Cerebellar cortex (tissue), 1 donor: ENCODE data around the gene PSMD7.
A peak's percentile ranks its signal among the peaks of the same experiment; 100 is the strongest.
"Not testable (repeated sequence)": the region's sequence is repeated elsewhere in the genome, so short reads cannot be mapped to it uniquely, and the experiment has no call there.

ENCODE experiments used
- DNase-seq: peaks from one replicate; pipeline ENCODE4 v3.0.0-alpha.2; 2015; ENCODE audit warnings: low spot score

The PSMD7 gene

DNA sequence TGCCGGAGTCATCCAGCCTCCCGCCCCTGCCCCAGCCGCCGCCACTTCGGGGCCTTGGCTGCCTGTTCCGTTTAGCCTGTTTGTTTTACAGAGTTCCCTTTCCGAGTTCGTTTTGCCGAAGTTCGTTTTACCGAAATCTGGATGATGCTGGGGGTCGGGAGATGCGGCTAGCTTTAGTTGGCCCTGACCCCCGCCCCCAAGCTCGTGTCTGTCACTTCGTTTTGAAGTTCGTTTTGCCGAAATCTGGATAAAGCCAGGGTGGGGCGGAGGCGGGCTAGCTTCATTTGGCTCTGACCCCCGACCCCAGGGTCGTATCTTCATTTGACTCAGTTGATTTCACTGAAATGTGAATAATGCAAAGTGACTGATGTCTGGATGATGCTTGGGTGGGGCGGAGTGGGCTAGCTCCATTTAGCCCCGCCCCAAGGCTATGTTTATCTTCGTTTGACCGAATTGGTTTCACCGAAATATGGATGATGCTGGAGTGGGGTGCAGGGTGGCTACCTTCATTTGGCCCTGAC lies 591 bp downstream of the PSMD7 start:
- no peak for DNase-seq

DNA sequence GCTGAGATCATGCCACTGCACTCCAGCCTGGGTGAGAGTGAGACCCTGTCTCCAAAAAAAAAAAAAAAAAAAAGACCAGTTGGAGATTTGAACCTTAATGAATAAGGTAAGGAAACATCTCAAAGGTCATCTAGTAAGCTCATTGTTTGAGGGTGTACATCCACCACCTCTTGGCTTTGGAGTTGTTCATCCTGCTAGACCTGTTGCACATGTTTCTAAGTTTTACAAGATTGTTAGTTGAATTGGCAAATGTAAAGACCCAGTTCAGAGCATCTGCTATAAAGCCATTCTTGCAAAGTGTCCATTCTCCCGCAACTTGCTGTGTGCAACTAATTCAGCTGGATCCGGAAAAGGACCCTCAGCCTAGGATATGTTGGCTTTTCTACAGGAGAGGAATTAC lies 1.5 kb downstream of the PSMD7 start:
- no peak for DNase-seq

DNA sequence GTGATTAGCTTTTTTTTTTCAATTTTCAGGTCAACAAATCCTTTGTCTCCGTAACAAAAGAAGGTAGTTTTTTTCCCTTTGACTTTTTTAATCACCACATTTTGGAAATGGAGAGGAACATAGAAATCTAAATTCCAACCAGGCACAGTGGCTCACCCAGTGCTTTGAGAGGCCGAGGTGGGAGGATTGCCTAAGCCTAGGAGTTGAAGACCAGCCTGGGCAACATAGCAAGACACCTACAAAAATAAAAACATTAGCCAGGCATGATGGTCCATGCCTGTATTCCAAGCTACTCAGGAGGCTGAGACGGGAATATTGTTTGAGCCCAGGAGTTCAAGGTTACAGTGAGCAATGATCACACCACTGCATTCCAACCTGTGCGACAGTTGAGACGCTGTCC lies 5.7 kb downstream of the PSMD7 start:
- DNase-seq: no peak

DNA sequence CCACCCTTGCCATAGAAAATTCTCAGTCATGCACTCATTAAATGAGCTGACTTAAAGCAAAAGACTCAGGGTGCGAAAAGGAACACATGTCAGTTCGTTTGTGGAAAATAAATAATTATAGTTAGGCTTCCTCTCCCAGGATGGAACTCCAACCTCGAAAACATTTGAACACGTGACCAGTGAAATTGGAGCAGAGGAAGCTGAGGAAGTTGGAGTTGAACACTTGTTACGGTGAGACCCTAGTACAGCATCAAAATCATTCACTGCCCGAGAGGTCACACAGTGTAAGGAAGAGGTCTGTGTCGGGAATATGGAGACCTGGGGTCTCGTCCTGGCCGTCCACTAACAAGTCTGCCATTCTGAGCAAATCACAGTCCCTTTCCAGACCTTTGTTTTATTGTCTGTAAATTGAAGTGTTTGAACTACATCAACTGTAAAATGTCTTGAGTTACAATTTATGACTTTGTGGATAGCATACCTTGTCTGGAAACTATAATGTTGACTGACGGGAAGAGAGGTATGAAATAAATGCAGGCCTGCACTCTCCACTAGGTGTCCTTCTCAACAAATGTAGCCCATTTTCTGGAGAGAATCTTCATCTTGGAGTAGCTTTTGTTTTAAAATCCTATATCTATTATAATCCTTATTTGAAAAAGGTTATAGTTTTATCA lies 7.7 kb downstream of the PSMD7 start:
- no peak for DNase-seq

DNA sequence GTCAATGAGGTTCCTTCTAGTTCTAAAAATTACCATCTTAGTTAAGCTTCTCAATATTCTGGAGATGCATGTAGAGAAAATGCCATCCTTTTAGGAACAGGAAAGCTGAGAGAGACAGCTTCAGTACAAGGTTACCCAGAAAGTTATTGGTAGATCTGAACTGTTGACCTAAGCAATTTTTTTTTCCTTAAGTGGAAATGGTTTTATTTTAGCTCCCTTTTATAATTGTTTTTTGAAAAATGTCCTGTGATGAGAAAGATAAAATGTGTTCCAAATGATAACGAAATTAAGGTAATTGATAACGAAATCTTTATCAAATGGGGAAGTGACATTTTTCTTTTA lies 8.2 kb downstream of the PSMD7 start:
- DNase-seq: no peak

DNA sequence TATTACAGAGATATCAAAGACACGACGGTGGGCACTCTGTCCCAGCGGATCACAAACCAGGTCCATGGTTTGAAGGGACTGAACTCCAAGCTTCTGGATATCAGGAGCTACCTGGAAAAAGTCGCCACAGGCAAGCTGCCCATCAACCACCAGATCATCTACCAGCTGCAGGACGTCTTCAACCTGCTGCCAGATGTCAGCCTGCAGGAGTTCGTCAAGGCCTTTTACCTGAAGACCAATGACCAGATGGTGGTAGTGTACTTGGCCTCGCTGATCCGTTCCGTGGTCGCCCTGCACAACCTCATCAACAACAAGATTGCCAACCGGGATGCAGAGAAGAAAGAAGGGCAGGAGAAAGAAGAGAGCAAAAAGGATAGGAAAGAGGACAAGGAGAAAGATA lies 8.7 kb downstream of the PSMD7 start:
- DNase-seq: no peak

DNA sequence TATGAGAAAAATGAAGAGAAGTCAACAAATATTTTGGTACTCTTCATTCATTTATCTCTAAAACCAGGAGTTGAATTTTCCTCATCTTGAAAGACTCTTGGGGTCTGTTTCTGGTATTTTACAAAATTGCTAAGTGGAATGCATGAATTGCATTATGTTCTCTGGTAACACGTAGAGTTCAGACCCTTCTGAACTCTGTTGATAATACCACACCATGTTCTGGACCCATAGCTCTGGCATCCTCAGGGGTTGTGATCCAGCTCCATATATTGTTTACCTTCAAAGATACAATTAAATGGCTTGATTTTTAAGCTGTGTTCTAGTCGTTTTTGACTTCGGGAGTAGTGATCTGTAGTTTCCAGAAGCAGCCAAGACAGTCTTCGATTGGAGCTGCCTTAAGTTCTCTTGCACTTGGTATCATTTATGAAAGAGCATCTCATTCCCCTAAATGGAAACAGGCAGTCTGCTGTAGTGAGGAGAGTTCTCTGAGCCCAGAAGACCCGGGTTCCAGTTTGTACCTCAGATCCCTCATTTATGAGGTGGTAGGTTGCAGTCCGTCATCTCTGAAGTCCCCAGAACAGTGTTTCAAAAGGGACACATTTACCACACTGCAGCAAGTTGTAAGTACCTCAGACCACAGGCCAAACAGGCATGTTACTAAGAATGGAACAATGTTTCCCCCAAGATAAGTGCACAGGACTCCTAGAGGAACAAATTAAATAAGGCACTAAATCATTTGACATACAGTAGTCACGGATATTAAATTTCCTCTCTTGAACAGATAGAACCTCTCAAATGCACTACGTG lies 9.6 kb downstream of the PSMD7 start:
- DNase-seq: no peak

DNA sequence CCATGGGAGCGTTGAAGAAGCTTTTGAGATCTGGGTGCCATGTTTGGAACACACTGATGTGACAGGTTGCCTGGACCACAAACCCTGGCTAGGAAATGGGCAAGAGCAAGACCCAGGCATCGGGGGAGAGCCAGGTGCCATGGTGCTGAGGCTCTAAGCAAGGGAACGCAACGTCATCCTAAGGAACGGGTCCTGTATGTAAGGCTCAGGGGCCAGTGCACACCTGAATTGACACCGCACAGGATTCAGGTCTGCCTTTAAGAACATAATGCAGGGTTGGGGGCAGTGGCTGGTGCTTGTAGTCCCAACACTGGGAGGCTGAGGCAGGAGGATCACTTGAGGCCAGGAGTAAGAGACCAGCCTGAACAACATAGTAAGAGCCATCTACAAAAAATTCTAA lies 10.8 kb downstream of the PSMD7 start:
- DNase-seq: no peak

DNA sequence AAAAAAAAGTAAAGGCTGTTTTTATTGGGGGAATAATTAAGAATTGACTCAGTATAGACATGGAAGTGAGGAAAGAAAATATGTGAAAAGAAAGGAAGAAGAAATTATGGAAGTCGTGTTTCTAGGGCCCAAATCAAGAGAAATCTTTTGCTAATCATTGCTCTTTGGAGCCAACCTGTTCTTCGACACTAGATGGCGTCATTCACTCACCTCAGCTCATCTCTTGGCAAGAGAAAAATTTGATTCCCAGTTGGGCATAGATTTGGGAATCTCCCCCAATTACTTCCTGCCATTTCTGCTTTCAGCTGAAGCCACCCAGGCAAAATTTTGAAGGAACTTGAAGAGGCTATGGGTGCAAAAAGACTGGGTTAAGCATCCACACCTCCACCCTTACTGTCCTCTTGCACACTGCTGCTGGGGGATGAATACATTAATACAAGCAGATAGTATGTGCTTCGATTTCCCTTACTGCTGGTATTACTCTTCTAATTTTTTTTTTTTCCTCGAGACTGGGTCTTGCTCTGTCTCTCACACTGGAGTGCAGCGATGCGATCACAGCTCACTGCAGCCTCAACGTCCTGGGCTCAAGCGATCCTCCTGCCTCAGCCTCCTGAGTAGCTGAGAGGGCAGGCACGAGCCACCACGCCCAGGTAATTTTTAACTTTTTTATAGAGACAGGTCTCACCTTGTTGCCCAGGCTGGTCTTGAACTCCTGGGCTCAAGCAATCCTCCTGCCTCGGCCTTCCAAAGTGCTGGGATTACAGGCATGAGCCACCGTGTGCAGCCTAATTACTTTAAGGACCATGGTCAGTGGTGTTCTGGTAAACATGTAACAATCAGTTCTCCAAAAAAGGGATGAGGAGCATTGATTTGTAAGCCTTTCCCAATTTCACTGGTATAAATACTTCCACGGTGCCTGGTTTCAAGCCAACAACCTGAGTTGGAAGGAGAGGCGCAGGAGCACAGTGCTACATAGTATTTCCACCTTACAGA lies 13.5 kb downstream of the PSMD7 start:
- peak; percentile 64 for DNase-seq

DNA sequence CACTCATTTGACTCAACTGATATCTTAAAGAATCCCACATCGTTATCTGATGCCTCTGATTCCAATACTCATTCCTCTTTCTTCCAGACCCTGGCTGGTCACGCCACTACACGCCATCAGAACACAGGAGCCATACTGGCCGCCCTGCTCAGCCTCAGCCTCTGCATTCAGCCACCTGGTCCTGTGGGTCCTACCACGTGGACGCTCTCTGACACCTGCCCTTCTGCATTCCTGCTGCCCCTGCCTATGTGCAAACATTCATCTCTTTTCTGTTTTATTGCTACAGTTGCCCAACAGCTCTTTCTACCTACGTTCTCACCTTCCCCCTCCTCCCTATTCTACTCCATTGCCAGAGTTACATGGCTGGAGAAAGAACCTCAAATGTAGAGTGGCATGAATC lies 18.4 kb downstream of the PSMD7 start:
- no peak for DNase-seq

DNA sequence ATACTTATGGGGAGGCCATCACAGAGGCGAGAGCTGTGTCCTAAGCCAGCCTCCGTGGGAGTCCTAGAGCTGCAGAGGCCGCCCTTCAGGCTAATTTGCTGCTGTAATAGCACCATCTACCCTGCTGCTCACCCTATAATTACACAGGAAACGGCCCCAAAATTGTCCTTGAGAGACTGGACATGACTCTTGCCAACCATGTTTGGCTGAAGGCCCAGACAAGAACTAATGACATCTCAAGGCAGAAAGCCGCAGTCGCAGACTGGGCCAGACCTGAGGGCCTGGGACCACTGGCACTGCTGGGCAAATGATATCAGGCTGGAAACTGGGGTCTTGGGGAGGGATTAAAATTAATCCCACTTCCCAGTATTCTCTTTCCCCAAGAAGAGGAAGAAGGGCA lies 24.1 kb downstream of the PSMD7 start:
- DNase-seq: peak; percentile 73

DNA sequence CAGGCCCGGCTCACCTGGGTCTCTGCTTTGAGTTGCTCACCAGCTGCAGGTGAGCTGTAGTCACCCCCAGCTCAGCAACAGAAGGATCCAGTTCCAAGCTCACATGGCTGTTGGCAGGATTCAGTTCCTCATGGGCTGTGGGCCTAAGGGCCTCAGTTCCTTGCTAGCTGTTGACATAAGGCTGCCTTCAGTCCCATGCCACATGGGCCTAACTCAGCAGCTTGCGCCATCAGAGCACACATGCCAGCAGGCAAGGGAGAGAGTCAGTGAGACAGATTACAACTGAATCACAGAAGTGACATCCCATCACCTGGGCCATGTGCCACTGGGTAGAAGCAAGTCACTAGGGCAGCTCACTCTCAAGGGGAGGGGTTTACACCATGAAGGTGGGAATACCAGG lies 24.7 kb downstream of the PSMD7 start:
- DNase-seq: peak; percentile 85

DNA sequence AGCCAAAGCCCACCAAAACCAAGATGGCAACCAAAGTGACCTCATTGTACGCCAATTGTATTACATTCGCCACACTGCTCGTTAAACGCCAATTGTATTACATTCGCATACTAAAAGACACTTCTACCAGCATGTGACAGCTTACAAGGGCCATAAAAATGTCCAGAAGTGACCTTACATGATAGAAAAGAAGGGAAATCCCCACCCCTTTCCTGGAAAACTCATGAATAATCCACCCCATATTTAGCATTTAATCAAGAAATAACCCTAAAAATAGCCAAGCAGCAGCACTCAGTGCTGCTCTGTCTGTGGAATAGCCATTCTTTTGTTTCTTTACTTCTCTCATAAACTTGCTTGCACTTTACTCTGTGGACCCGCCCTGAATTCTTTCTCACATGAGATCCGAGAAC lies 25.7 kb downstream of the PSMD7 start:
- DNase-seq: no peak

DNA sequence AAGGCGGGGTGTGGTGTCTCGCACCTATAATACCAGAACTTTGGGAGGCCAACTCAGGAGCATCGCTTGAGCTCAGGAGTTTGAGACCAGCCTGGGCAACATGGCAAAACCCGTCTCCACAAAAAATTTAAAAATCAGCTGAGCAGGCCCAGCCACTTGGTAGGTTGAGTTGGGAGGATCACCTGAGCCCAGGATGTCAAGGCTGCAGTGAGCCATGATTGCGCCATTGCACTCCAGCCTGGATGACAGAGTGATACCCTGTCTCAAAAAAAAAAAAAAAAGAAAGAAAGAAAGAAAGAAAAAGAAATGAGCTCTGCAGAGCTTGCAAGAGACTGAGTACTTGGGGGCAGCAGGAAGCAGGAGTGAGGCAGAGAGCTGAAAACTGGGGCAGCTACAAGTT lies 28.2 kb downstream of the PSMD7 start:
- DNase-seq: not testable (repeated sequence)

DNA sequence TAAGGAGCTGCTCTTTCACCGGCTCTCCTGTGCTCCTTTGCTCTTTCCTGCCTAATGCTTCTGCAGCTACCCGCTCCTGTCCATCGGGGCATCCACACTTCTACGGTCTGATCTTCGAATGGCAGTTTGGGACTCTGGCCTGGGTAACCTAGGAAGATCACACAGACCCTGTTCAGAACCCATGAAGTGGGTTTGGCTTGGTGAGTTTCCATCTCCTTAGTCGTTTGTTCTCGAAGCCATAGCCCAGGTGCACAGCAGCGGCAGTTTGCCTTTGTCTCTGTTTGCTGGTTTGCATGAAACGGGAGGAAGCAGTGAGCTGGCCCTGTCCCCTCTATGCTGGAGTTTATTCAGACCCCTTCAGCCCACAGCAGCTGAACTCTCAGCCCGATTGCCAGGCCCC lies 29.0 kb downstream of the PSMD7 start:
- DNase-seq: no peak

DNA sequence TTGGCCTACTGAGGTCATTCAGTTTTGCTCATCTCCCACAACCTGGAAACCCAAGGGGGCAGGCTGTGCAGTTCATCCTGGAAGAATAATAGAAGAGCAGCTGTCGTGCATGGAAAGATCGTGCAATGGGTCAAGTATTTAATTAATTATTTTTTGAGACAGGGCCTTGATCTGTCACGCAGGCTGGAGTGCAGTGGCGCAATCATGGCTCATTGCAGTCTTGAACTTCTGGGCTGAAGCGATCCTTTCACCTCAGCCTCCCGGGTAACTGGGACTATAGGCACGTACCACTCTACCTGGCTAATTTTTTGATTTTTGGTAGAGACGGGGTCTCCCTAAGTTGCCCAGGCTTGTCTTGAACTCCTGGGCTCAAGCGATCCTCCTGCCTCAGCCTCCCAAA lies 31.7 kb downstream of the PSMD7 start:
- DNase-seq: not testable (repeated sequence)

DNA sequence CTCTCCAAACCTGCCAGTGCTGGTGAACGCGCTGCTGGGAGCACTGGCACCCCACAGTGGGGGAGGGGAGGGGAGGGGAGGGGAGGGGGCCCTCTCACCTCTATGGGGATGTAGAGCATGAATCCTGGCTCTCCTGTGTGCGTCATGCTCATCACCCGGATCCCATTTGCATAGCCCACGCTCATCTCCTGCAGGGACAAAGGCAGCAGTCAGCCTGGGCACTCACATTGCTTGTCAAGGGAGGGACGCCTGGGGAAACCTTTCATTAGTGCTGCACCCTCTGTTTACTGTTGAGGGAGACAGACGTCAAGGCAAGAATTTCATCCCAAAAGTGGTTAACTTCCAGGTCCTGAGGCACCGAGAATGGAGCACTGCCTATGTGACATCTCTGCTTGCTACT lies 35.9 kb downstream of the PSMD7 start:
- DNase-seq: not testable (repeated sequence)

DNA sequence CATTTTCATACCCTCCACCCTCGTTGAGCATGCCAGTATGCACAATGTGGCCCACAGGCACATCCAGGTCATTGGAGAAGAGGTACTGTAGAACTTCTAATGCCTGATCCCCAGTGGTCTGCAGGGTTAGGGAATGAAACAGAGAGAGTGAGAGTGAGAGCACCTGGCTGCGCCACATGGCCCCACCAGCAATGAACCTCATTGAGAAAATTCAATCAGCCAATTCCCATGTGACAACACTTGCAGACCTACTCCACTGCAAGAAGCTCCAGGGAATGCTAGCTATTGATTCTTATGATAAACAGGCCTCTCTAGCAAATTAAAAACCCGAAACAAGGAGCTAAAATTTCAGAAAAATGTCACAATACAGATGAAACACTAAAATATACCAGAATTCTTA lies 40.9 kb downstream of the PSMD7 start:
- not testable (repeated sequence) for DNase-seq

DNA sequence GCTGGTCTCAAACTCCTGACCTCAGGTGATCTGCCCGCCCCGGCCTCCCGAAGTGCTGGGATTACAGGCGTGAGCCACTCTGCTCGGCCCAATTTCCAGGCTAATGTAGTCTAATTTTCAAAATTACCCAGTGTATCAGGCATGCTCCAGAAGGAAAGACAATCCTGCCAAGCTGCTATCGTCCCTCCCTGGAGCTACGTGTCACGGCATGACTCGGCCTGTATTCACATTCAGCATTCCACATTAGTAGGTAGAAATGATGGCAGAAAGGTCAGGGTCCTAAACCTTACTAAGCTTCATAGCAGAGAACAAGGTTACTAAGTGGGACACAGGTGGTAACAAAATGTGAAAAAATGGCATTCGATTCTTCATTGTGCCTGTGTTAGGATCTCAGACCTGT lies 42.6 kb downstream of the PSMD7 start:
- not testable (repeated sequence) for DNase-seq

DNA sequence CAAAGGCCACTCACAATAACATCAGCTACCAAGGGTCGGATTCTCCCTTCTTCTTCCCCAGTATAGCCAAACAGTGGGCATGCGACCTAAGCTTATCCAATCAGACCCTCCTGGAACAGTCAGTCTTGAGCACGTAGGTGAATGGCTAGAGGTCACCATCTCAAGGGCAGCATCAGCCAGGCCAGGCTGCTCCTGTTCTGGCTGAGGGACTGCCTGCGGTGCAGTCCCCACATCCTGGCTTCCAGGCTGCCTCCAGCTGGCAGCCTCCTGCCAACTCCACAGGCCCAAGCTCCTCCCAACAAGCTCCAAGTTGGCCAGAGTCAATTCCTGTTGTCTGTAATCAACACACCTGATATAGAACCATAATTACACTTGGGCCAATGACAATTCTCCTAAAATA lies 56.4 kb downstream of the PSMD7 start:
- not testable (repeated sequence) for DNase-seq
